ENCODE data around the gene BBS5.

Gene BBS5

DNA sequence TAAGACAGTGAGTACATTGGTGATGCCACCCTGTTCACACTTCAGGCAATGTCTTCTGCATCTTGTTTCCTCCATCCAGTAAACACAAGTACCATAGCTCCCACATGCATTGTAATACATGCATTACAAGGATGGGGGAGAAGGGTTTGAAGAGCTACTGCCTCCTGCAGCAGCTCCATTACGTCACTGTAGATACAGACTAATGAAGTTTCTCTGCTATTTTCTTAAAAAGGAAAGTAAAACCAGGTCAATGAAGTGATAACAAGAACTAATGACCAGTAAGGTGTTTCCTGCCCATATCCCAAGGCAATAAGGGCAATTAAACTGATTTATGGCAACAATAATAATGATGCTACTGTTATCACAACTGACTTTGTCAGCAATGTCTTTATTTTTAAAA, 18.2 kb upstream of the BBS5 start:
- WGBS, 2 experiments, result 93 to 100% methylated on average over 1 of the region's 1 CpG
- Histone ChIP-seq H3K9me3 (ENCODE audit: control insufficient read depth, low read length) (no peaks in the 10 kb centered on the region), H3K4me3 (ENCODE audit: insufficient read depth, low read depth, low read length) (no peak overlapping the region), H3K4me1 (ENCODE audit: control insufficient read depth, insufficient read depth, low read length) (no peaks in the 10 kb centered on the region), H3K27me3 (ENCODE audit: control insufficient read depth, insufficient read depth, low read length, poor library complexity, severe bottlenecking) (no peaks in the 10 kb centered on the region), H3K27ac (ENCODE audit: insufficient read depth, low read depth, low read length, poor library complexity, severe bottlenecking) (no peak overlapping the region), H3K36me3 (ENCODE audit: control insufficient read depth, insufficient read depth, low read length) (no peaks in the 10 kb centered on the region)

DNA sequence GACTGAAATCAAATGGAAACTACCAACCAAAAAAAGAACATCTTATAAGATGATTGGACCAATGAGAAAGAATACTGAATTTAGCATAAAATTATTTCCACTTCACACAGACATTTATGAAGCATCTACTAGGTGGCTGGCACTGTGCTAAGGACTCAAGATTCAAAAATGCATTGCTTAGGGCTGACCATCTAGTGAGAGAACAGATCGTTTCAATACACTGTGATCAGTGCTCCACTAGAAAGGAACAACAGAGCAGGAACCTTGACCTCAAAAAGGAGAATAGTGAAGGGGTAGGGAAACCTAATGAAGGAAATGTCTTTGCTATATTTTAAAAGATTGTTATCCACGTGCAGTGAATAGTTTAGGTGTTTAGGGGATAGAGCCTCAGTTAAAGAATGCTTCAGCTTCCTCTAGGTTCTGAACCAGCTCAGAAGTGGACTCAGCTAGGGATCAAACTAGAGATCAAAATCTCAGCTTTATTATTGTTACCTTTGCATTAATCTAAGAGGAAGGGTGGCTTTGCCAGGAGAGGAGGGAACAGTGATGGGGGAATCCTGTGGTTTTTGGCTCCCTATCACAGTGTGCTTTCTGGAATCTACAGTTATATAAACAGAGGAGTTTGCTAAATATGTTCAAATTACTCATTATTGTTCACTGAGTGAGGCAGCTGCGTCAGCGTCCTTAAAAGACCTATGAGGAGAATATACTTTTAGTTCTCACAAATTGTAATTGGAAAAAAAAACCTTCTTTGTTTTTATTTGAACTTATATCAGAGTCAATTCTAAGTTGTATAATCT, 16.2 kb upstream of the BBS5 start:
- Histone ChIP-seq H3K36me3 (ENCODE audit: control insufficient read depth, insufficient read depth, low read length) (no peaks in the 10 kb centered on the region), H3K27ac (ENCODE audit: insufficient read depth, low read depth, low read length, poor library complexity, severe bottlenecking) (no peak overlapping the region), H3K4me1 (ENCODE audit: control insufficient read depth, insufficient read depth, low read length) (no peaks in the 10 kb centered on the region), H3K27me3 (ENCODE audit: control insufficient read depth, insufficient read depth, low read length, poor library complexity, severe bottlenecking) (no peaks in the 10 kb centered on the region), H3K4me3 (ENCODE audit: insufficient read depth, low read depth, low read length) (no peak overlapping the region), H3K9me3 (ENCODE audit: control insufficient read depth, low read length) (no peaks in the 10 kb centered on the region)
- WGBS, 2 experiments, result 80 to 92% methylated on average over 2 to 4 of the region's 4 CpGs

DNA sequence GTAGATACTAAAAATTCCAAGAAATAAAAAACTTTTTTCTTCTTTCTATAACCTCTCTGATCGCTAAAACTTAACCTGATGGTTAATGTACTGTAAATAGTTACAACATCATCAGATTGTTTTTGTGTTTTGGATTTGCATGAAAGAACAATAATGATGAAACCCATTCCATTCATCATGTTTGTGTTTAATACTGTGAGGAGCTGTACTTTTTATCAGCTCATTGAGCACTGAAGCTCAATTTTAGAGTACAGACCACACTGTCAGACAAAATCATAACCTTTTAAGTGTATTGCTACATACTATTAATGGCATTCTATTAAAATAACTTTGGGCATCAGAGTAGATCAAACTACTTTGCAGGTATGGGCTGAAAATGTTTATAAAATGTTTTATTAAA, 14.8 kb upstream of the BBS5 start:
- Histone ChIP-seq H3K4me3 (ENCODE audit: insufficient read depth, low read depth, low read length) (no peak overlapping the region), H3K4me1 (ENCODE audit: control insufficient read depth, insufficient read depth, low read length) (no peaks in the 10 kb centered on the region), H3K9me3 (ENCODE audit: control insufficient read depth, low read length) (no peaks in the 10 kb centered on the region), H3K27me3 (ENCODE audit: control insufficient read depth, insufficient read depth, low read length, poor library complexity, severe bottlenecking) (no peaks in the 10 kb centered on the region), H3K27ac (ENCODE audit: insufficient read depth, low read depth, low read length, poor library complexity, severe bottlenecking) (no peak overlapping the region), H3K36me3 (ENCODE audit: control insufficient read depth, insufficient read depth, low read length) (no peaks in the 10 kb centered on the region)
- no CpG with 5 or more reads among the region's 1 CpG for WGBS, 2 experiments

DNA sequence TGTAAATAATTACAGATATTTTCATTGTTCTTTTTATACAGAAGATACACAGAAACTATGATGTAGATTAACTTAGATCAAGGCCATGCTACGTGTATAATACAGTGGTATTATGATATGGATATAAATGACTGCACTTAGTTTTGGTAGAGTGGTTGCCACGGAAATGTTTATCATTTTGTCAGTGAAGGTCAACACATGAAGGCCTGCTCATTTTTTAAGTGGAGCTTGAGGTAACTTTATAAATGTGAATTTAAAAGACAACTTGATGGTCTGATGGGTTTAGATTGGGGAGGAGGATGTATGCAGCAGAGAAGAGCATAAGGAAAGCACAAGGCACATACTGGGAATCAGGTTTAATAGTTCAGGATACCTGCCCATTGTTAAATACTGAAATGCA, 14.4 kb upstream of the BBS5 start:
- 91 to 96% methylated on average over 2 of the region's 2 CpGs for WGBS, 2 experiments
- Histone ChIP-seq H3K36me3 (ENCODE audit: control insufficient read depth, insufficient read depth, low read length) (no peaks in the 10 kb centered on the region), H3K4me1 (ENCODE audit: control insufficient read depth, insufficient read depth, low read length) (no peaks in the 10 kb centered on the region), H3K4me3 (ENCODE audit: insufficient read depth, low read depth, low read length) (no peak overlapping the region), H3K27me3 (ENCODE audit: control insufficient read depth, insufficient read depth, low read length, poor library complexity, severe bottlenecking) (no peaks in the 10 kb centered on the region), H3K27ac (ENCODE audit: insufficient read depth, low read depth, low read length, poor library complexity, severe bottlenecking) (no peak overlapping the region), H3K9me3 (ENCODE audit: control insufficient read depth, low read length) (no peaks in the 10 kb centered on the region)

DNA sequence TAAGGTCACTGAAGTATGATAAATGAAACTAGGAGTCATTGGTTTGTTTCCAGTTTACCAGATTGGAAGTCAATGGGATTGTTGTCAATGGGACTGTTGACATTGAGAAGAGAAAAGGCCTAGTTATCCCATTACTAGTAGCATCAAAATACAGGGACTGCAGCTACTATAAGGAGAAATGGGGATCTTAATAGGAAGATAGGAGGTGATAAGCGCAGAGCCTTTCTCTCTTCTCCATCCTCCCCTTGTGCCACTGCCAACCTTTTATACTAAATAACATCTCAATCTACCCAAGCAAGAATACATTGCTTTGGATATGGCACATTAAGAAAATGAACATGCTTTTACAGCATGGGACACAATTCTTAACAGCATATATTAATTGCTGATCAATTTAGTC, 10.5 kb upstream of the BBS5 start:
- no peak overlapping the region for H3K27ac ChIP-seq (ENCODE audit: insufficient read depth, low read depth, low read length, poor library complexity, severe bottlenecking)
- H3K4me3 ChIP-seq (ENCODE audit: insufficient read depth, low read depth, low read length), result no peak overlapping the region
- H3K36me3 ChIP-seq (ENCODE audit: control insufficient read depth, insufficient read depth, low read length), result no peaks in the 10 kb centered on the region
- WGBS, 2 experiments, result 100% methylated on average over 1 of the region's 1 CpG
- H3K27me3 ChIP-seq (ENCODE audit: control insufficient read depth, insufficient read depth, low read length, poor library complexity, severe bottlenecking), result no peaks in the 10 kb centered on the region
- no peaks in the 10 kb centered on the region for H3K9me3 ChIP-seq (ENCODE audit: control insufficient read depth, low read length)
- no peaks in the 10 kb centered on the region for H3K4me1 ChIP-seq (ENCODE audit: control insufficient read depth, insufficient read depth, low read length)

DNA sequence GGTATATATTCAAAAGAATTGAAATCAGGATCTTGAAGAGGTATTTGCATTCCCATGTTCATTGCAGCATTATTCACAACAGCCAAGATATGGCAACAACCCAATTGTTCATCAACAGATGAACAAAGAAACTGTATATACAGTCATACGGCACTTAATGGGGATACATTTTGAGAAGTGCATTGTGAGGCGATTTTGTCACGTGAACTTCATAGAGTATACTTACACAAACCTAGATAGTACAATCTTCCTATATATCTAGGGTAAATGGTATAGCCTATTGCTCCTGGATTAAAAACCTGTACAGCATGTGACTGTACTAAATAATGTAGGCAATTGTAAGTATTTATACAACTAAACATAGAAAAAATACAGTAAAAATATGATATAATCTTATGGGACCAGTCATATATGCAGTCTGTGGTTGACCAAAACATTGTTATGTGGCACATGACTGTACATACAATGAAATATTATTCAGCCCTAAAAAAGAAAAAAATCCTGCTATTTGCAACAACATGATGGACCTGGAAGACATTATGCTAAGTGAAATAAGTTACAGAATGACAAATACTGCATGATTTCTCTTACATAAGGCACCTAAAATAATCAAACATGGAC, 9.2 kb upstream of the BBS5 start:
- 100% methylated on average over 1 to 3 of the region's 3 CpGs for WGBS, 2 experiments
- no peaks in the 10 kb centered on the region for H3K4me1 ChIP-seq (ENCODE audit: control insufficient read depth, insufficient read depth, low read length)
- H3K9me3 ChIP-seq (ENCODE audit: control insufficient read depth, low read length), result no peaks in the 10 kb centered on the region
- no peaks in the 10 kb centered on the region for H3K27me3 ChIP-seq (ENCODE audit: control insufficient read depth, insufficient read depth, low read length, poor library complexity, severe bottlenecking)
- no peaks in the 10 kb centered on the region for H3K36me3 ChIP-seq (ENCODE audit: control insufficient read depth, insufficient read depth, low read length)
- no peak overlapping the region for H3K27ac ChIP-seq (ENCODE audit: insufficient read depth, low read depth, low read length, poor library complexity, severe bottlenecking)
- H3K4me3 ChIP-seq (ENCODE audit: insufficient read depth, low read depth, low read length), result no peak overlapping the region

DNA sequence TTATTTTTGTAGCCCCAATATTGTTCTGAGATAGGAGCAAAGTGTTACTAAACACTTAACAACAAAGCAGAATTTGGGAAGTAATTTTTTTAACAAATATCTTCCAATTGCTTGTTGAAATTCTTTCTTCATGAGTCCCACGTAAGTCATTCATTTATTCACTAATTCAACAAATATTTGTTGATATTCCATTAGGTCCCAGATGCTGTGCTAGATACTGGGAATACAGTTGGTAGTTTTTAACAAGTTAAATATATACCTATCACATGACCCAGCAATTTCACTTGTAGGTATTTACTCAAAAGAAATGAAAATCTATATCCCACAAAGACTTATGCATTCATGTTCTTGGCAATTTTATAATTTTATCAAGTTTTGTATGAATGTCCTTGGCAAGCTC, 7.0 kb upstream of the BBS5 start:
- 100% methylated on average over 1 of the region's 1 CpG for WGBS, 2 experiments
- Histone ChIP-seq H3K4me3 (ENCODE audit: insufficient read depth, low read depth, low read length) (no peak overlapping the region), H3K36me3 (ENCODE audit: control insufficient read depth, insufficient read depth, low read length) (no peaks in the 10 kb centered on the region)

DNA sequence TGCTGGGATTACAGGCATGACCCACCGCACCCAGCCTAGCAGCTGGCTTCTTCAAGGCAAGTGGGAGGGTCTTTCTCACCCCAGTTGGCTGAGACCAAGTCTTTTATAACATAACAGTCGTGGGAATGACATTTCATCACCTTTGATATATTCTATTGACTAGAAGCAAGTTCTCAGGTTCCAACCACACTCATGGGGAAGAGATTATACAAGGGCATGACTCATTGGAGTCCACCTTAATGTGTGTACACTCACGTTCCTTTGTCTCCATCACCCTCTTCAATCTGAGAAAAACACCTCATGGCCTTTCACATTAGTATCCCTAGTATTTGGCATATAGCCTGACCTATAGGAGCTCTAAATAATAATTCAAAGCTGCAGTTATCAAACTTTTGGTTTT, 2.8 kb upstream of the BBS5 start:
- H3K36me3 ChIP-seq (ENCODE audit: control insufficient read depth, insufficient read depth, low read length), result no peaks in the 10 kb centered on the region
- H3K4me3 ChIP-seq (ENCODE audit: insufficient read depth, low read depth, low read length), result no peak overlapping the region
- no peaks in the 10 kb centered on the region for H3K4me1 ChIP-seq (ENCODE audit: control insufficient read depth, insufficient read depth, low read length)
- H3K9me3 ChIP-seq (ENCODE audit: control insufficient read depth, low read length), result no peaks in the 10 kb centered on the region
- WGBS, 2 experiments, result 88 to 90% methylated on average over 3 of the region's 3 CpGs
- H3K27ac ChIP-seq (ENCODE audit: insufficient read depth, low read depth, low read length, poor library complexity, severe bottlenecking), result no peak overlapping the region
- peaks cover 28% of the 10 kb centered on the region for H3K27me3 ChIP-seq (ENCODE audit: control insufficient read depth, insufficient read depth, low read length, poor library complexity, severe bottlenecking)

More for the DNA sequence above, 7.0 kb upstream of the BBS5 start:
- H3K27ac ChIP-seq (ENCODE audit: insufficient read depth, low read depth, low read length, poor library complexity, severe bottlenecking), result no peak overlapping the region
- H3K9me3 ChIP-seq (ENCODE audit: control insufficient read depth, low read length), result no peaks in the 10 kb centered on the region
- H3K4me1 ChIP-seq (ENCODE audit: control insufficient read depth, insufficient read depth, low read length), result no peaks in the 10 kb centered on the region
- H3K27me3 ChIP-seq (ENCODE audit: control insufficient read depth, insufficient read depth, low read length, poor library complexity, severe bottlenecking), result no peaks in the 10 kb centered on the region

DNA sequence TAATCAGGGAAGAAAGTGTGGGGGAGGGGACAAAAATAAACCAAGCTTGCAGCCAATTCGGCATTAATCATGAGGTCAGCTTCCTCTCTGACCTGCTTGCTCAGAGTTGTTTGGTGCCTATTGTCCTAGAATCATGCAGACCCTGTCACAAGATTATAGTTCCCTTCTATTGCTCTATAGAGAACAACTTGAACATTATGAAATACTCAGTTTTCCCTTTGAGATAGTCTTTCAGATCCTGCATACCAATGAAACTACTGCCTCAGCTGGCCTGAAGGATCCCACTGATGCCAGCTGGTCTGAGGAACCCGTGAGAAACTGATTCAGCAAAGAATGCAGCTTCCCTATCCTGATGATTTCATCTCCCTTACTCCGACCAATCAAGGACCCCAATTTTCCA, 955 bp upstream of the BBS5 start:
- no peaks in the 10 kb centered on the region for H3K4me1 ChIP-seq (ENCODE audit: control insufficient read depth, insufficient read depth, low read length)
- WGBS, 2 experiments, result 92% methylated on average over 3 of the region's 3 CpGs
- no peaks in the 10 kb centered on the region for H3K9me3 ChIP-seq (ENCODE audit: control insufficient read depth, low read length)
- H3K27ac ChIP-seq (ENCODE audit: insufficient read depth, low read depth, low read length, poor library complexity, severe bottlenecking), result no peak overlapping the region
- H3K27me3 ChIP-seq (ENCODE audit: control insufficient read depth, insufficient read depth, low read length, poor library complexity, severe bottlenecking), result peaks cover 28% of the 10 kb centered on the region
- H3K4me3 ChIP-seq (ENCODE audit: insufficient read depth, low read depth, low read length), result no peak overlapping the region
- peaks cover 2% of the 10 kb centered on the region for H3K36me3 ChIP-seq (ENCODE audit: control insufficient read depth, insufficient read depth, low read length)

DNA sequence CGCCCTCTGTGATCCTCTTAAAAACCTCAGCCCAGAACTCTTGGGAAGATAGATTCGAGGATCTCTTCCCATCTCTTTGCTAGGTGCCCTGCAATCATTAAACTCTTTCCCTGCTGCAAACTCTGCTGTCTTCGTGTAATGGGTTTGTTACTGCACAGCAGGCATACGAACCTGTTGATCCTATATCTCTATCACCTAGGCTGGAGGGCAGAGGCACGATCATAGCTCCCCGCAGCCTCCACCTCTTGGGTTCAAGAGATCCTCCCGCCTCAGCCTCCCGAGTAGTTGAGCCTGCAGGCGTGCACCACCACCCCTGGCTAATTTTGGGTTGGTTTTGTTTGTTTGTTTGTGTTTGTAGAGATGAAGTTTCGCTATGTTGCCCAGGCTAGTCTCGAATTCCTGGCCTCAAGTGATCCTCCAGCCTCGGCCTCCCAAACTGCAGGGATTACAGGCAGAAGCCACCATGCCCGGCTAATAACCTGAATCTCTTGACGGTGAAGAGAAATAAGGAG, 493 bp upstream of the BBS5 start:
- Histone ChIP-seq H3K9me3 (ENCODE audit: control insufficient read depth, low read length) (no peaks in the 10 kb centered on the region), H3K4me3 (ENCODE audit: insufficient read depth, low read depth, low read length) (peak overlapping the region; percentile 71)

More for the DNA sequence above, 493 bp upstream of the BBS5 start:
- H3K4me1 ChIP-seq (ENCODE audit: control insufficient read depth, insufficient read depth, low read length), result no peaks in the 10 kb centered on the region
- H3K27ac ChIP-seq (ENCODE audit: insufficient read depth, low read depth, low read length, poor library complexity, severe bottlenecking), result no peak overlapping the region
- peaks cover 4% of the 10 kb centered on the region for H3K36me3 ChIP-seq (ENCODE audit: control insufficient read depth, insufficient read depth, low read length)
- peaks cover 28% of the 10 kb centered on the region for H3K27me3 ChIP-seq (ENCODE audit: control insufficient read depth, insufficient read depth, low read length, poor library complexity, severe bottlenecking)
- 86% methylated on average over 14 of the region's 14 CpGs for WGBS, 2 experiments

Data from ectodermal cell (in vitro differentiated cells).